Ovary (tissue), 9 donors: ENCODE measurements around the gene EEF1AKMT4. TPM values are rescaled to one million over a fixed set of nuclear protein-coding genes. Genes with fewer than 3 reads are reported as not detected.

Experiments used
- DNase-seq, 5 donors: peaks; one replicate each; pipeline ENCODE4 v3.0.0-alpha.2; 2019 to 2020
- H3K27ac ChIP-seq, 2 donors: fragments of 200-600 bp; one replicate each; pipeline versions ENCODE4 v1.5.1 to v1.8.0; 2019 to 2022
- H3K27me3 ChIP-seq: fragments of 200-600 bp; one replicate; pipeline ENCODE4 v1.8.0; 2022
- H3K36me3 ChIP-seq: fragments of 200-600 bp; sonication (generic); one replicate; pipeline ENCODE4 v1.5.1; 2019
- H3K4me1 ChIP-seq: one replicate; pipeline ENCODE4 v1.8.1; 2013; ENCODE audit warnings: mild to moderate bottlenecking, moderate library complexity; ENCODE audit not compliant: insufficient read depth
- H3K4me3 ChIP-seq: fragments of 200-600 bp; sonication (generic); one replicate; pipeline ENCODE4 v1.5.1; 2017
- H3K9me3 ChIP-seq, 2 donors: fragments of 200-600 bp in 1 of 2; sonication (generic) in 1 of 2; one replicate each; pipeline versions ENCODE4 v1.5.1 to v1.8.1; 2013 to 2019; ENCODE audit warnings: mild to moderate bottlenecking in 1 of 2, moderate library complexity in 1 of 2
- EP300 ChIP-seq: sonication (generic); formaldehyde crosslinking; IDR thresholded peaks from one replicate; pipeline ENCODE4 v1.6.1; 2017; ENCODE audit warnings: antibody characterized with exemption
- POLR2A ChIP-seq: fragments of 450-650 bp; IDR thresholded peaks from one replicate; pipeline ENCODE4 v1.6.1; 2017; ENCODE audit warnings: antibody characterized with exemption, mild to moderate bottlenecking, moderate library complexity
- WGBS, 3 donors: extraction: QIAGEN DNeasy Blood & Tissue Kit in 1 of 3; methylation state at CpG; one replicate each; pipeline versions ENCODE4 v1.1.5 to v1.1.7; 2013 to 2017; 5-methylcytosine and 5-hydroxymethylcytosine counted together
- intact Hi-C, 4 donors: fragments of 100-400 bp; cut with DNase I; formaldehyde crosslinking; loops; one replicate each; pipeline versions ENCODE4 v1.11.0 to v1.15.1; 2022 to 2023
- polyA plus RNA-seq, 2 donors: library from polyadenylated mRNA; stranded (reverse); fragments of 200-250 nt in 1 of 2; fragments of 350-450 nt in 1 of 2; fragmentation: Illumina TruSeq in 1 of 2; extraction: RNeasy Lipid Tissue Mini Kit (QIAGEN cat#74804) in 1 of 2; gene quantifications; one replicate each; pipeline ENCODE4 v1.2.3, GENCODE V29; 2013 to 2014
- total RNA-seq, 7 donors: library from RNA; depleted of rRNA in 2 of 7; stranded (reverse); fragments of >200 nt in 2 of 7; fragmentation: NEBNext Ultra II Directional in 3 of 7; extraction: Animal tissue kit (Norgen Biotek cat#: 25700) in 3 of 7; gene quantifications; one replicate each; pipeline versions ENCODE4 v1.1.0 to v1.2.4, GENCODE V29; 2016 to 2023
- TF ChIP-seq, protein P1 (sequence below), 3 donors: fragments of 450-650 bp in 2 of 3; fragments of 200-600 bp in 1 of 3; IDR thresholded peaks; one replicate each; pipeline versions ENCODE4 v1.5.1 to v1.8.0; 2016 to 2022; ENCODE audit warnings: antibody characterized with exemption in 3 of 3, mild to moderate bottlenecking in 1 of 3
- donor health status: DM: no; HTN: no; CAD: no; lungs with moderate emphysema.
- donor health status: DM: no; HTN: no; CAD: no.
- donor health status: Bipolar disorder and iron deficiency.
- donor health status: DM: yes; HTN: yes; CAD: no.
- donor health status: DM: no; HTN: no; CAD: no.
- donor health status: DM: yes; HTN: yes; CAD: no.

EEF1AKMT4 gene
- total and polyA plus RNA-seq, 9 donors: 0.87 to 3.3 (median 2.0) TPM

DNA sequence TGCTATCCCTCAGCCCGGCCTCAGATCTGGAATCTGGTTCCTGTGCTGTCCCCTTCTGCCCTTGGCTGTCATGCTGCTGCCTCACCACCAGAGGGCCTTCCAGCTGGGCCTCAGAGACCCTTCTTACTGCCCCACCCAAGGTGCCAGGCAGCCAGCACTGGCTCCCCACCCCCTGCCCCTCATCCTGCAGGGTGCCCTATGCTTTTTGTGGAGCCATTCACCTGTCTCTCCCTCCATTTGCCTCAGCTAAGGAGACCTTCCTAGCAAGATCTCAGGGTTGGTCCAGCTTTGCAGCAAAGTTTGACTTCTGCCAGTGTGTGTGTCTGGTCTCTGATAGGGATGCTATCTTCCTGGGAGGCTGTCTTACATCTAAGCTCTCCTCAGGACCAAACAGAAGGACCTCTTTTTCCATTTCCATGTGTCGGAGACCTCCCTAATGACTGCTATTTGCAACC lies 22.0 kb upstream of the EEF1AKMT4 start:
- H3K4me1 ChIP-seq: peaks cover 6% of the 10 kb centered on the region
- 59 to 73% (median 60%) methylated on average over 2 of the region's 2 CpGs for WGBS, 3 donors
- TF ChIP-seq POLR2A: no peak
- TF ChIP-seq, protein P1, sequence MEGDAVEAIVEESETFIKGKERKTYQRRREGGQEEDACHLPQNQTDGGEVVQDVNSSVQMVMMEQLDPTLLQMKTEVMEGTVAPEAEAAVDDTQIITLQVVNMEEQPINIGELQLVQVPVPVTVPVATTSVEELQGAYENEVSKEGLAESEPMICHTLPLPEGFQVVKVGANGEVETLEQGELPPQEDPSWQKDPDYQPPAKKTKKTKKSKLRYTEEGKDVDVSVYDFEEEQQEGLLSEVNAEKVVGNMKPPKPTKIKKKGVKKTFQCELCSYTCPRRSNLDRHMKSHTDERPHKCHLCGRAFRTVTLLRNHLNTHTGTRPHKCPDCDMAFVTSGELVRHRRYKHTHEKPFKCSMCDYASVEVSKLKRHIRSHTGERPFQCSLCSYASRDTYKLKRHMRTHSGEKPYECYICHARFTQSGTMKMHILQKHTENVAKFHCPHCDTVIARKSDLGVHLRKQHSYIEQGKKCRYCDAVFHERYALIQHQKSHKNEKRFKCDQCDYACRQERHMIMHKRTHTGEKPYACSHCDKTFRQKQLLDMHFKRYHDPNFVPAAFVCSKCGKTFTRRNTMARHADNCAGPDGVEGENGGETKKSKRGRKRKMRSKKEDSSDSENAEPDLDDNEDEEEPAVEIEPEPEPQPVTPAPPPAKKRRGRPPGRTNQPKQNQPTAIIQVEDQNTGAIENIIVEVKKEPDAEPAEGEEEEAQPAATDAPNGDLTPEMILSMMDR (IDR thresholded peaks at IDR 0.05): no peak
- no peaks in the 10 kb centered on the region for H3K27me3 ChIP-seq
- H3K36me3 ChIP-seq: no peaks in the 10 kb centered on the region
- H3K9me3 ChIP-seq: no peaks in the 10 kb centered on the region
- DNase-seq: no peak
- H3K4me3 ChIP-seq: no peak overlapping the region
- H3K27ac ChIP-seq: no peak overlapping the region
- intact Hi-C loops: no loop called here

DNA sequence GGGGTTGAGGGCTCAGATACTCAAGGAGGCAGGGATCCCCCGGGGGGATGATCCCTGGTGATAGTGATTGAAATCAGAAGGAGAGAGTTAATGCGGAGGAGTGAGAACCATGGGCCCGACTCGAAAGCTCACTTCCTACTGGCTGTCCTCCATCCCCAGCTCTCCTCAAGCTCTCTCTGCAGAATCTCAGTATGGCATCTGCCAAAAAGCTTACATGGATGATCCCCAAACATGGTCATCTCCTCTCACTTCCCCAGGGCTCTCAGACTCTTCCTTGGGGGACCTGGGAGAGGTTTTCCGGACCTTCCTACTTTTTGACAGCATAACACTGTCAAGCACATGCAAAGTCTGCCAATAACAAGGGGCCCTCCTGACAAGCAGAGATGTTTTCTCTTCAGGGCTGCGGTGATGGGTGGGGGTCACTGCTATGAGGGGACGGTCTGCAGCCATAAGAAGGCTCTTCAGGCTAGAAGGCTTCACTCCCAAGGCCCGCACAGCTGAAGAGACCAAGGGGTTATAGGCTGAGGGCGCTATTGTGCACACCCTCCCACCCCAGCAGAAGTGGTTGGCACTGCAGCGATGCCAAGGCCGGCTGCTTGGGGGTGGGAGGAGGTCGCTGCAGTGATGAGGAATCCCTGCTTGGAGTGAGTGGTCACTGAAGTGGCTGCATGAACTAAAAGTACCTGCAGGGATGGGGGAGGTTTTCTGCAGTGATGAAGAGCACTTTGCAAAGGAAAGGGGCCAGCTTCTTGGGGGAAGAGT lies 20.9 kb upstream of the EEF1AKMT4 start:
- peaks cover 6% of the 10 kb centered on the region for H3K4me1 ChIP-seq
- DNase-seq: no peak
- H3K27me3 ChIP-seq: no peaks in the 10 kb centered on the region
- H3K4me3 ChIP-seq: no peak overlapping the region
- no peaks in the 10 kb centered on the region for H3K9me3 ChIP-seq
- no peak overlapping the region for H3K27ac ChIP-seq
- intact Hi-C loops: no loop called here
- no peaks in the 10 kb centered on the region for H3K36me3 ChIP-seq
- WGBS, 3 donors: 27 to 34% (median 31%) methylated on average over 12 of the region's 12 CpGs
- TF ChIP-seq, protein P1 (IDR thresholded peaks at IDR 0.05): no peak
- no peak for TF ChIP-seq POLR2A
- no peak for TF ChIP-seq EP300

DNA sequence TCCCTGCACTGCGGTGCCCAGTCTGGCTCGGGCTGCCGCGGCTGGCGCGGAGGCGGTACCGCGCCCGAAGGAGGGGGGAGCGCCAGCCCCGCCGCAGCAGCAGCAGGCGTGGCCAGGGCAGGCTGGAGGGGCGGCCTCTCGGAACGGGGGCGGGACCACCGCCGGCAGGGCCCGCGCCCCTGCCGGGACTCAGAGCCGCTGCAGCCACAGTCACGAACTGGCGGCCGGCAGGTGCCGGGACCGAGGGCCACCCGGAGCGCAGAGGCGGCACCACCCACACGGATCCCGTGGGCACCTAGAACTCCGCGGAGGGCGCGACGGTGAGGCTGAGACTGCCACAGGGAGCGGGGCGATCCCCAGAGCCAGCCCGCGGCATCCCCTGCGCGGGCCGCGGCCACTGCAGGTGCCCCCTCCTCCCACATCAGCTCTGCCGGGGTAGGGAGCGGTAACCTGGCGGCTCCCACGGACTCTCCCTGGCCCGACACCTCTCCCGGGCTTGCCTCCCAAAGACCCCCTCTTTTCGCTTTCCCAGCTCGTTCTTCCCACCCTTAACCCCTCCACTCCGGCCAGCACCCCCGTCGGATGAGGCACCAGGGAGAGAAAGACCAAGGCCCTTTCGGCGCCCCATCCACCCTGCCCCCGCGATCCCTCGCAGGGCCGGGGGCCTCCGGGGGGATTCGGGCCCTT lies 19.9 kb upstream of the EEF1AKMT4 start, which contains the start of gene VWA5B2:
Gene VWA5B2 (plus strand): TSS at position 192 of the 687 bp plus-strand sequence. CDS start 944 bp downstream, outside the sequence.
- intact Hi-C loops: no loop called here
- H3K27me3 ChIP-seq: no peaks in the 10 kb centered on the region
- WGBS, 3 donors: 0% methylated on average over 47 to 66 of the region's 66 CpGs
- DNase-seq: peak in 4 of 5 donors; percentile 37 to 66 (median 55)
- H3K4me1 ChIP-seq: peaks cover 6% of the 10 kb centered on the region
- H3K27ac ChIP-seq: no peak within 1 kb of the TSS
- TF ChIP-seq, protein P1 (IDR thresholded peaks at IDR 0.05): peak in 1 of 3 donors; percentile 38
- no peak for TF ChIP-seq EP300
- no peaks in the 10 kb centered on the region for H3K36me3 ChIP-seq
- H3K9me3 ChIP-seq: no peaks in the 10 kb centered on the region
- peak within 1 kb of the TSS; percentile 27 for H3K4me3 ChIP-seq

DNA sequence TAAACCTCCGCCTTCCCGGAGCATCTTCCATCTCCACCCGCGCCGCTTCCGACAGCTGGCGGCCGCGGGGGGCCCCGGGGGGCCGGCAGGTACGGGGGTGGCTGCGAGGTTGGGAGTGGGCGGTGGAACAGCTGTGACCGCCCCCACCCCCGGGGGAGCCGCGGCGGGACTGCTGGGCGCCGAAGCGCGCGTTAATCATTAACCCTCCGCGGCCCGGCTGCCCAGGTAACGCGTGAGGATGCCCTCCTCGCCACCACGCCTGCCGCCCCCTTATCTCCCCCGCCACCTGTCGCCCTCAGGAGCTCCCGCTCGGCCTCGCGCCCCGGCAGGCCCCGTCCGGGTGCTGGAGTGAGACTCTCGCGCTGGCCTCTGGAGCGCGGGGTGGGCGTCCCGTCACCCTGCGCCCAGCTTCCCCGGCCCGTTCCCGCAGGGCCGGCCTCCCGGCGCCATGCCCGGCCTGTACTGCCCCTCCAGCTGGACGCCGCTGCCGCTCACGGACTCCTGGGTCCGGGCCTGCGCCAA lies 19.3 kb upstream of the EEF1AKMT4 start:
- intact Hi-C loops: no loop called here
- DNase-seq: peak in 1 of 5 donors; percentile 37
- no peak overlapping the region for H3K27ac ChIP-seq

More for the DNA sequence above, 19.3 kb upstream of the EEF1AKMT4 start:
- TF ChIP-seq POLR2A: no peak
- no peaks in the 10 kb centered on the region for H3K27me3 ChIP-seq
- H3K36me3 ChIP-seq: no peaks in the 10 kb centered on the region
- peaks cover 6% of the 10 kb centered on the region for H3K4me1 ChIP-seq
- H3K9me3 ChIP-seq: no peaks in the 10 kb centered on the region
- H3K4me3 ChIP-seq: peak overlapping the region; percentile 27
- WGBS, 3 donors: 0 to 1% (median 1%) methylated on average over 42 to 61 of the region's 61 CpGs
